CD4-positive, alpha-beta T cell treated with Interleukin-21 for 1 hour (primary cell): ENCODE results near the gene NKD2.

Experiments used
- DNase-seq: peaks from one replicate; pipeline ENCODE4 v3.0.0-alpha.2; 2020

Gene NKD2

GRCh38 chr5:1001406-1002270, 7.0 kb upstream of the NKD2 start:
- no peak for DNase-seq

- DNase-seq, result no peak
Observed at GRCh38 chr5:1002271-1002546, 6.4 kb upstream of the NKD2 start.

GRCh38 chr5:1002836-1003235, 5.8 kb upstream of the NKD2 start:
- DNase-seq, result no peak

DNA sequence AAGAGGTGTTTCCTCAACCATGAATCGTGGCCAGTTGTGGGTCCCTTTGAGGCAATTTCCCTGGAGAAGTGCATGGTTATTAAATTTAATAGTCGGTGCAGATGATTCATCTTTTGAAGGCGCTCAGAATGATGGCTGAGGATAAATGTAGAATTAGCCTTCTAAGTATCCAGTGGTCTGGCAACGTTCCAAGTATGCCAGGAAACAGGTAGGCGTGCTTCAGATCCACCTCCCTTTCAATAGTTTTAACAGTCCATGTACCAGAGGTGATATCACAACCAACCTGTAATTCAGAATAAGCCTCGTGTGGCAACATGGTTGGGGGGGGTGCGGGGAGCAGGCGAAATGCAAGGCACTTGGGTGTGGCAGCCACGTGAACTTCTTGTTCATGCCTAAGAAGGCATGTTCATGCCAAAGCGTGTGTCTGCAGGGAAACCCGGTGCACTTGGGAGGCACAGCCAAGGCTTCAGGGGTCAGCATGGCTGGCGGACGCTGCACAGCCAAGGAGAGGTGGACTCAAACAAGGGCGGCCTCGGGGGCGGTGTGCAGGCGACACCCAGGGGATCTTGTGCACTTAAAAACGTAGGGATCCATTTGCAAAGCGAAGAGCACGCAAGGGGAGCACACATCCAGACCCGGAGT, 5.2 kb upstream of the NKD2 start:
- DNase-seq, result peak; percentile 20

DNA sequence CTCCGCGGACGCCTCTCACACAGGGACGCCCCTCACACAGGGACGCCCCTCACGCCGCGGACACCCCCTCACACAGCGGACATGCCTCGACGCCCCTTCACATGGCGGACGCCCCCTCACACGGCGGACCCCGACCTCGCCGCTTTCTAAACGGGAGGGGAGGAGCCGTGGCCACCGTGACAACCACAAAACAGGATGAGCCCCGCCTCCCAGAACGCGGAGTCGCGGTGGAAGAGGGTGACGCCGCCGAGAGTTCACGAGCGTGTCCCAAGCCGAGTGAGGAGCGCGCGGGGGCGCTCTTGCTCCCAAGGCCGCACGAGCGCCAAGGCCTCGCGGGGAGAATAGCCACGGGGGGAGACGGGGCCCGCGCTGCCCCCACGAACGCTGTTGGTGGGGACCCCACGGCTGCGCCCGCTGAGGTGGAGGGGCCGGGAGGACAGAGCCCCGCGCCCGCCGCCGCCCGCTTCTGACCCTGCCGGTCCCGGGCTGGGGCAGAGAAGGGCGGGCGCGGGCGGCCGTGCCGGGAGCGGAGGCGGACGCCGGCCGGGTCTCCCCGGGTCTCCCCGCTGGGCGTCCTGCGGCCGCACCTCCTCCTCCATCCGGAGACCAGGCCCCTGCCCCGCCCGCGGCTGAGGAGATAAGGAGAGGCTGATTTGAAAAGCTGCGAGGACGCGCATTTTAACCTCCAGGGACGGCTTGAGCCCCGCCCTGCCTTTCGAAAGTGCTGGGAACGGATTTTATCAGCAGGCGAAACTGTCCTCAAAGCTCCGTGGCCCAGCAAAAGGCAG, 3.9 kb upstream of the NKD2 start:
- DNase-seq, result peak; percentile 47

- no peak for DNase-seq
Observed at GRCh38 chr5:1005249-1005851, 3.3 kb upstream of the NKD2 start.

DNA sequence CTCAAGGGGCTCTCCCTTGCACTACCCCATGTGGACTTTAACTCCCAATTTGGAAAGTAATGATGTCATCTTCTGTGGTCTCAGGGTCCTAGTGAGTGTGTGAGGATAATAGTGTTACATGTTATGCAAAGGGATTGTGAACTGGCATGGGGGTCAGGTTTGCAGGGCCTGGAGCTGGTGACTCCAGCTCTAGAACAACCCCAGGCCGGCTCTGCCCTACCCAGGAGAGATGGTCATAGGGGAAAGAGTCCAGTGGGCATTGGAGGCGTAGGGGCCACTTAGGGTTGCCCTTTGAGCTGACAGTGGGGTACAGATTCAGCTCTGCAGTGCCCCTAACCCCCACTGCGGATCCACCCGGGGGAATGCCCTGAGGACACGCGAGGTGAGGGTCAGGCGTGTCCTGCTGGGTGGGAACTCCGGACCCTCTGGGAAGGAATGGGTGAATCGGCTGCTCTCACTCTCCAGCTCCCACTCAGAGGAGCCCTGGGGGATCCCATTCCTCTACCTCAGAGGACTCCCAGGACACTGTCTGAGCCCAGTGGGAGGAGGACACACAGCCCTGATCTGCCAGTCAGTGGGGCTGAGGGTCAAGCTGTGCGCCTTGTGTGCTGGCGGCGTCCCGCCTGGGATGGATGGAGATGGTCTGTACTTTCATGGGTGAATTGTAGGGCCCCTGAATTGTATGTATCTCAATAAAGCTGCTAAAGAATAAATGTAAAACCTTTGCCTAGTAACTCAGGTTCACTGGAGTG, 2.5 kb upstream of the NKD2 start:
- no peak for DNase-seq

DNA sequence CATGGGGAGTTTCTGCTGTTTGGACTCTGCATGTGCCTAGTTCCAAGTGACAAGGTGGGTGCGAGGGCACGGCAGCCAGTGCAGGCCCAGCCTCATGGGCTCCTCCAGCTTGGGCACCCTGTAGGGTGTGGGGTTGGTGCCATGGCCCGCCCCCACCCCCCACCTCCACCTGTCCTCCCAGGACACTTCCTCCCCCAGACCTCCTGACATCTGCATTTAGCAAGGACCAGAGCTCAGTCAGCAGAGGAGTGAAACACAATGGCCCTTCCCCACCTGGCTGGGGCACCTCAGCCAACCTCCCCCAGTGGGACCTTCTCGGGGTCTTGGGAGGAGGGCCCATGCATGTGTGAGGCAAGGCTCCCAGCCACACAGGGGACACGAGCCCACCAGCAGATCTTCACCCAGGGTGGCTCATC, 1.9 kb upstream of the NKD2 start:
- no peak for DNase-seq

- no peak for DNase-seq
Observed at GRCh38 chr5:1007221-1007680, 1.4 kb upstream of the NKD2 start.

DNA sequence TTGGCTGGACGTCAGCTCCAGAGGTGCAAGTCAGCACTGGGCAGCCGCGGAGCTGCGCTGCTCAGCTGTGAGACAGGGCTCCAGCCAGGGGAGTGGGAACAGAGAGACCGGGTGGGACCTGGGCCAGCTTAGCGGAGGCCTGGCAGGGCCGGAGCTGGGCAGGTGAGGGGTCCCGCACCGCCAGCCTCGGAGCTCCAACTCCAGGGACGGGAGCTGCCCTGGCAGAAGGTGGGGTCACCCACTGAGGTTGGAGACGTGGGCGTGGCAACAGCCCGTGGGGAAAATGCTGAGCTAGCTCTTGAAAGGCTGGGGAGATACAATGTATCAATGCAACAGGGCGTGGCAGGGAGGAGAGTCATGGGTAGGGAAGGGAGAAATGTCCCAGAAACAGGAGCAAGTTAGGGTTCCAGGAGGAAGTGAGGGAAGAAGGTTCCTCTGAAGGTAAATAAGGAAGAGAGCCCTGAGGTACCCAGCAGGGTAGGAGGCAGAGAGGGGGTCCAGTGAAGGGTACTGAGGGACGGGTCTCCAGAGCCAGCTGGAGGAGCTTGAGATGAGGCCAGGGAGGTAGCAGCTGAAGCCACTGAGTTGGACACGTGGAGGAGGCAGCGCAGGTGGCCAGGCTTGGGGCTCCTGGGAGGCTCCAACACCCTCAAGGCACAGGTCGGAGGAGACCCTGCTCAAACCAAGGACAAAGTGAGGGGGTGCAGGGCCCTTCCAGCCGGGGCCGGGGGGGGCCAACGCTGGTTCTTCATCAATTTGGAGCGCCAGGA, 736 bp upstream of the NKD2 start:
- no peak for DNase-seq

DNA sequence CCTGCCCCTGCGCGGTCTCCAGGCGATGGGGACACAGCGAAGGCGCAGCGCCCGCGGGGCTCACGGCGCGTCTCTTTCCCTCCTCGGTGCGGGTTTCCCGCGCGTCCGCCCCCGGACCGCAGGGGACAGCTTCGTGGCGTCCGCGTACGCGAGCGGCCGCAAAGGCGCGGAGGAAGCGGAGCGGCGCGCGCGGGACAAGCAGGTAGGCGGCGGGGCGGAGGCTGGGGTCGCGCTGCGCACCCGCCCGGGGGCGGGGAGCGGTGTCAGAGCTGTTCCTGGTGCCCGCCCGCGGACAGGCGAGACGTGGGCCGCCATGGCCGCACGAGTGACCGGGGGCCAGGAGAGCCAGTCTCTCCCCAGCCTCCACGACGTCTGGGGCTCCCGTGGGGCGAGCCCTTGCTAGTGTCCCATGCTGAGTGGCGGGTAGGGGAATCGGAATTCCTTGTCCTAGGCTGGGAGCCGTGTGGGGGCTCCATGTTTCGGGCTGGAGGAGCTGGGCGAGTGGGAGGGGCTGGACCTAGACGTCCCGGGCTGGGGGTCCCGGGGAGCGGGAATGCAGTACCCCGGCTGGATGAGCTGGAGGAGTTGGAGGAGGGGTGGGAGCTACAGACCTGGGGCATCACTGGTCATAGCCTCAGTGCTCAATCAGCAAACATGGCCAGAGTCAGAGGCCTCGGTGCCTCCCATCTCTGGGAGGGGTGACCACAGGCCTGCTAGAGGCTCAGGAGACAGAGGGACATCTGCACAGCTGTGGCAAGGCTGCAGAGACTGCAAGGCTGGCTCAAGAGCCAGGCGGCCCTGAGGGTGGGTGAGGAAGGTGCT, 968 bp downstream of the NKD2 start:
- no peak for DNase-seq

DNA sequence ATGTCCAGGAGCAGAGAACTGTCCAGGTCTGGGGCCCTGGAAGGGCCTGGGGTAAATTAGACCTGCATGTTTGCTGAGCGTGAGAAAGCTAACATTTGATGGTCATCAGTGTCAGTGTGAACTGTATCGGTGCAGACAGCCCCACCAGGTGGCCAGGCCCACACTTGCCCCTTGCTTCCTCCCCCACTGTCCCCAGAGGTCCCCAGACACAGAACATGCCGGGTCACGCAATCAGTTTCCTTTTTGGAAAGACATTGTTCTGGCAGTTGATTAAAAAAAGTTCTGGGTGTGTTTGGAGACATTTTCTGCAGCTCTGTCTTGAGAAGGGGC, 1.5 kb downstream of the NKD2 start:
- no peak for DNase-seq

DNA sequence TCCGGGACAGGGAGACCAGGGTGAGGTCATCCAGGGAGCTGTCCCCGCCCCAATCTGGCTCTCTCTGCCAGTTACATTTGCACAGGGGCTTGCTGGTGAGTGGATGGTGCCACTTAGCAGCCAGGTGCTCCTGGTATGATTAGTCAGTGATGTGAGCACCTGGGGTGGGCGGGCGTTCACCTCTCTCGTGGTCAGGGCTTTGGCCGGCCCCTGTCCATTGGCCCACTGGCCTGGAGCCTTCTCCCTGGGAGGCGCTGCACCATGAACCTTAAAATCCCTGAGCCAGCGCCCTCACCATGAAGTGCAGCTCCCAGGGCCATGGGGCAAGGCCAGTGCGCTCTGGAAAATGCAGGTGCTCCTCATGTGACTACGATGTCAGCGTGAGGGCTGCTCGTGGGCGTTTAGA, 2.0 kb downstream of the NKD2 start:
- DNase-seq, result no peak

GRCh38 chr5:1011226-1011631, 2.6 kb downstream of the NKD2 start:
- peak; percentile 25 for DNase-seq

DNA sequence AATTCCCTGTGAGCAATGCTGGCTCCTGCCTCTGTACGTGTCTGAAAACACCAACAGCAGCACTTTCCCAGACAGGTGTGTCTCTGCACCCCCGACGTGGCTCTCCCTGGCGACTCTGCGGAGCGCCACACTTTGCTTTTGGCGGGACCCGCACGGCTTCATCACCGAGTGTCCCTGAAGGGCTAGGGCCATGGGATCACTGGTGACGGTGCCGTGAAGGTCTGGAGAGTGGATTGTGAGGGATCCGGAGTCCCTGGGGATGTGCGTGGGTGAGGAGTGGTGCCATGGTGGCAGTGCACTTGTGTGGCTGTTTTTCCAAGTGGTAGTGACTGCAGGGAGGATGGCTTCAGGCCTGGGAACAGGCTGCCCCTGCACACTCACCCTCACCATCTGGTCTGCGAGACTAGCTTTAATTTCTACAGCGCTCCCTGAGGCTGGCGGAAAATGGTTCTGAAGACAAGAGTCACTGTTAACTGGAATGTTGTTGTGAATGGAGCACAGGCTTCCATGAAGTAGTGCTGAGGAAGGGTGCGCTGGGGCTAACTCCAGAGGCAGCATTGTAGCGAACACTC, 3.2 kb downstream of the NKD2 start:
- DNase-seq, result no peak

DNA sequence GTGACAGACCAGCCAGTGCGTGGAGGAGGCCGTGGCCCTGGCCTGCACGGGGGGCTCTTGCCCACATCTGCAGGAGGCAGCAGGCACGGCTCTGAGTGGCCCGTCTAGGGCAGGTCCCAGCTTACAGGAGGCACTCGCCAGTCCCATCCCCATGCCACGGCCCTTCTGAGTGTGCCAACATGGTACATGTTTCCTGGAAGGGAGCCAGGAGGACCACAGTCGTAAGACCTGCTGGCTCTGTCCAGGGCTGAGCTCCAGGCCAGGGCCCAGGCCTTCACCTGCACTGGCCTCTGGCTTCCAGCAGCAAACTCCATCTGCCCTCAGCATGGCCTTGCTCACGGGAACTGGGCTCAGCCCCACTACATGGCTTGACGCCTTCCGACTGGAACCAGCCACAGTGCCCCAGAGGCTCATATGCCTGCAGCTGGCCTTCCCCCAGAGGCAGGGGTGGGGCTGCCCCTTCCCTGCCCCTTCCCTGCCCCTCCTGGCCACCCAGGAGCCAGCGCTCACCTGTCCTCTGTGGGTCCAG, 3.8 kb downstream of the NKD2 start:
- no peak for DNase-seq

GRCh38 chr5:1012900-1013237, 4.3 kb downstream of the NKD2 start:
- no peak for DNase-seq

DNA sequence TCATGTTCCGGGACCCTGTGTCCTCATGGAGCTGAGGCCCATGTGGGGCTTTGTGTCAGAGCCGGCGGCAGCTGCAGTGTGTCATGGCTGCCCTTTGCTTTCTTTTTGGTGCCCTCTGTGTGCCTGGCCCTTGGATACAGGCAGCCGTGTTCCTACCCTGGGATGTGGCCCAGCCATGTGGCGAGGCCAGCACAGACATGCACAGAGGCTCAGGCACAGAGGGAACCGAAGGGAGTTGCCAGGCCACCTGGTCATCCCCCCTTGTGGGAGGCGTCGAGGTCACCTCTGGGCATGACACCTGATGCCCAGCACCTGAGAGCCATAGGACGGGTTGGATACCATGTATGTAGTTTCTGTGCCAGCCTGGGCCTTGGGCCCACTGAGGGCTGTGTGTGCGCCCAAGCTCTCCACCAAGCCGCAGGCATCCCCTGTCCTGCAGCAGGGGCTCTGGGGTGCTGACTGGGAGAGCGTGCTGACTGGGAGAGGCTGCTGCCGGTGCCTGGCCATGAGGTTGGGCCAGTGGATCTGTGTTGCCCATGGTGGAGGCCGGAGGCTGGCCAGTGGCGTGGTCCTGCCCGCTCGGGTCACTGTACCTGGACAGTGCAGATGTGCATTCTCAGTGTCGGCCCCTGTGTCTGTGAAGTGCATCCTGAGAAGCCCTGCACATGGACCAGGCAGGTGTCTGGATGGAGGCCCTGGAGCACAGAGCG, 4.8 kb downstream of the NKD2 start:
- no peak for DNase-seq

- no peak for DNase-seq
Observed at GRCh38 chr5:1013948-1014301, 5.3 kb downstream of the NKD2 start.

DNA sequence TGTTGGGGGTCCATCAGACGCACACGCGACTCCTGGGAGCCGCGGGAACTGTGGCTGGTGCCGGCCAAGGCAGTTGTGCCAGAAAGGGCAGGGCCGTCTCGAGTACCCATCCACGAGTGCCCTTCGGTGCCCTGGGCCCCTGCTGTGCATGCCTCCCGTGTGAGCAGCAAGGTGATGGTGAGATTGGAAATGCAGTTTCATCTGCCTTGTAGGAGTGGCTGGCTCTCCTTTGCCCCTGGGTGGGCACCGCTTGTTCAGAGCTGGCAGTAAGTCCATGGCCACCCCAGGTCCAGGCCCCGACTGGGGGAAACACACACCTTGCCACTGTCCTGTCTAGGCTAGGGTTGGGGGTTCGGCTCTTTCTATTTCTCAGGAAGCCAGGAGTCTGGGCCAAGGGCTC, 5.7 kb downstream of the NKD2 start:
- DNase-seq, result no peak
